Mesendoderm (in vitro differentiated cells): ENCODE data around the gene NOP10.
"Not testable (repeated sequence)": the region's sequence is repeated elsewhere in the genome, so short reads cannot be mapped to it uniquely, and the experiment has no call there.

Experiments used
- DNase-seq: peaks from one replicate; pipeline ENCODE4 v3.0.0; 2013
- H2AK5ac ChIP-seq: 2 replicates; pipeline ENCODE4 v1.6.1; 2013; ENCODE audit warnings: low read length, inconsistent platforms
- H2BK120ac ChIP-seq: 2 replicates; pipeline ENCODE4 v1.6.1; 2013; ENCODE audit warnings: low read depth, mild to moderate bottlenecking, low read length, moderate library complexity, mixed read lengths
- H2BK15ac ChIP-seq: replicated peaks from 2 replicates; pipeline ENCODE4 v1.6.1; 2013; ENCODE audit warnings: low read depth, mild to moderate bottlenecking, moderate library complexity
- H2BK5ac ChIP-seq: 2 replicates; pipeline ENCODE4 v1.6.1; 2013; ENCODE audit warnings: low read length, inconsistent platforms
- H3K18ac ChIP-seq: 2 replicates; pipeline ENCODE4 v1.6.1; 2013; ENCODE audit warnings: mild to moderate bottlenecking, low read length, mixed read lengths
- H3K23ac ChIP-seq: one replicate; pipeline ENCODE4 v1.6.1; 2013; ENCODE audit warnings: low read length
- H3K27ac ChIP-seq: 2 replicates; pipeline ENCODE4 v1.5.1; 2013; ENCODE audit warnings: low read depth, mild to moderate bottlenecking, inconsistent platforms, low read length, moderate library complexity
- H3K27me3 ChIP-seq: 2 replicates; pipeline ENCODE4 v1.6.1; 2013; ENCODE audit warnings: low read length, control low read depth, mild to moderate bottlenecking, inconsistent platforms; ENCODE audit not compliant: insufficient read depth, poor library complexity
- H3K36me3 ChIP-seq: 2 replicates; pipeline ENCODE4 v1.6.1; 2013; ENCODE audit warnings: low read length, inconsistent platforms; ENCODE audit not compliant: control insufficient read depth, insufficient read depth
- H3K4ac ChIP-seq: one replicate; pipeline ENCODE4 v1.6.1; 2013; ENCODE audit warnings: low read depth, mild to moderate bottlenecking, low read length, moderate library complexity
- H3K4me1 ChIP-seq: 2 replicates; pipeline ENCODE4 v1.6.1; 2013; ENCODE audit warnings: low read depth, low read length, inconsistent platforms; ENCODE audit not compliant: control insufficient read depth
- H3K4me2 ChIP-seq: 2 replicates; pipeline ENCODE4 v1.6.1; 2013; ENCODE audit warnings: low read length
- H3K4me3 ChIP-seq: 2 replicates; pipeline ENCODE4 v1.5.1; 2013; ENCODE audit warnings: mild to moderate bottlenecking, low read length
- H3K56ac ChIP-seq: one replicate; pipeline ENCODE4 v1.6.1; 2013; ENCODE audit warnings: low read length
- H3K79me1 ChIP-seq: 2 replicates; pipeline ENCODE4 v1.6.1; 2013; ENCODE audit warnings: low read length, inconsistent platforms
- H3K79me2 ChIP-seq: 2 replicates; pipeline ENCODE4 v1.6.1; 2013; ENCODE audit warnings: mild to moderate bottlenecking, low read length; ENCODE audit not compliant: control insufficient read depth, insufficient read depth
- H3K9ac ChIP-seq: 2 replicates; pipeline ENCODE4 v1.6.1; 2013; ENCODE audit warnings: low read length, inconsistent platforms
- H4K5ac ChIP-seq: one replicate; pipeline ENCODE4 v1.6.1; 2013; ENCODE audit warnings: low read length
- H4K8ac ChIP-seq: one replicate; pipeline ENCODE4 v1.6.1; 2013; ENCODE audit warnings: low read depth, mild to moderate bottlenecking, control low read depth, low read length, moderate library complexity
- WGBS: extraction: QIAGEN DNeasy Blood & Tissue Kit; methylation state at CpG from one replicate; pipeline ENCODE4 v1.1.7; 2013; ENCODE audit warnings: low lambda C conversion rate, missing lambda C conversion rate; ENCODE audit not compliant: insufficient coverage; ENCODE audit errors: extremely low coverage; 5-methylcytosine and 5-hydroxymethylcytosine counted together

The NOP10 gene

GRCh38 chr15:34348735-34349300, 5.9 kb upstream of the NOP10 start:
- Histone ChIP-seq H3K4me2 (no peak overlapping the region), H3K4me1 (no peaks in the 10 kb centered on the region), H3K56ac (no peak overlapping the region), H3K79me1 (no peaks in the 10 kb centered on the region), H3K79me2 (no peaks in the 10 kb centered on the region), H3K27me3 (no peaks in the 10 kb centered on the region), H3K23ac (no peak overlapping the region), H3K9ac (no peak overlapping the region), H3K18ac (no peak overlapping the region), H3K27ac (no peak overlapping the region), H3K36me3 (no peaks in the 10 kb centered on the region), H2AK5ac (no peak overlapping the region), H2BK5ac (no peak overlapping the region), H2BK120ac (no peak overlapping the region), H4K8ac (no peak overlapping the region), H2BK15ac (no peak overlapping the region), H4K5ac (no peak overlapping the region), H3K4ac (no peak overlapping the region), H3K4me3 (no peak overlapping the region)
- peak; percentile 45 for DNase-seq
- WGBS = no CpG with 5 or more reads among the region's 1 CpG

GRCh38 chr15:34347951-34348638, 5.2 kb upstream of the NOP10 start:
- H4K8ac ChIP-seq = no peak overlapping the region
- H2BK5ac ChIP-seq = no peak overlapping the region
- H3K27ac ChIP-seq = no peak overlapping the region
- no peaks in the 10 kb centered on the region for H3K36me3 ChIP-seq
- H2BK120ac ChIP-seq = no peak overlapping the region
- no peaks in the 10 kb centered on the region for H3K4me1 ChIP-seq
- no peak overlapping the region for H3K4ac ChIP-seq
- no peaks in the 10 kb centered on the region for H3K27me3 ChIP-seq
- no peak for DNase-seq
- H3K23ac ChIP-seq = no peak overlapping the region
- H2AK5ac ChIP-seq = no peak overlapping the region
- no peak overlapping the region for H2BK15ac ChIP-seq
- H3K4me2 ChIP-seq = no peak overlapping the region
- H3K56ac ChIP-seq = no peak overlapping the region
- WGBS = no CpG with 5 or more reads among the region's 13 CpGs
- no peaks in the 10 kb centered on the region for H3K79me1 ChIP-seq
- no peak overlapping the region for H3K18ac ChIP-seq
- H4K5ac ChIP-seq = no peak overlapping the region
- H3K9ac ChIP-seq = no peak overlapping the region
- no peak overlapping the region for H3K4me3 ChIP-seq
- no peaks in the 10 kb centered on the region for H3K79me2 ChIP-seq

- not testable (repeated sequence) for DNase-seq, H3K4me2 ChIP-seq, H4K8ac ChIP-seq, H3K36me3 ChIP-seq, H3K27me3 ChIP-seq, H2BK15ac ChIP-seq, H2BK5ac ChIP-seq, H2AK5ac ChIP-seq, H3K23ac ChIP-seq, H4K5ac ChIP-seq, H3K79me1 ChIP-seq, H3K4me1 ChIP-seq
- H2BK120ac ChIP-seq = peak overlapping the region; percentile 18
- peak overlapping the region; percentile 83 for H3K9ac ChIP-seq
- H3K4ac ChIP-seq = peak overlapping the region; percentile 59
- no CpG with 5 or more reads among the region's 26 CpGs for WGBS
- peak overlapping the region; percentile 77 for H3K27ac ChIP-seq
- H3K56ac ChIP-seq = peak overlapping the region; percentile 95
- H3K79me2 ChIP-seq = peaks cover 14% of the 10 kb centered on the region
- peak overlapping the region; percentile 78 for H3K18ac ChIP-seq
- H3K4me3 ChIP-seq = peak overlapping the region; percentile 70
Observed at GRCh38 chr15:34342213-34342736, 661 bp downstream of the NOP10 start.

GRCh38 chr15:34341381-34342212, 1.3 kb downstream of the NOP10 start:
- Histone ChIP-seq H3K27ac (no peak overlapping the region), H2BK120ac (no peak overlapping the region), H3K4ac (no peak overlapping the region), H3K79me2 (peaks cover 14% of the 10 kb centered on the region), H3K9ac (no peak overlapping the region), H3K18ac (no peak overlapping the region), H4K5ac (no peak overlapping the region), H3K4me1 (no peaks in the 10 kb centered on the region), H2AK5ac (no peak overlapping the region), H4K8ac (no peak overlapping the region), H3K36me3 (no peaks in the 10 kb centered on the region), H3K4me3 (no peak overlapping the region), H2BK15ac (no peak overlapping the region), H3K23ac (no peak overlapping the region), H3K4me2 (peak overlapping the region; percentile 0), H3K56ac (no peak overlapping the region), H3K27me3 (no peaks in the 10 kb centered on the region), H2BK5ac (no peak overlapping the region), H3K79me1 (peaks cover 2% of the 10 kb centered on the region)
- no peak for DNase-seq
- WGBS = no CpG with 5 or more reads among the region's 15 CpGs

- H4K8ac ChIP-seq = no peak overlapping the region
- no peak overlapping the region for H2BK5ac ChIP-seq
- no peaks in the 10 kb centered on the region for H3K4me1 ChIP-seq
- no peak overlapping the region for H3K4ac ChIP-seq
- no peak overlapping the region for H3K4me2 ChIP-seq
- no peak for DNase-seq
- H2BK120ac ChIP-seq = no peak overlapping the region
- H3K36me3 ChIP-seq = no peaks in the 10 kb centered on the region
- H3K27me3 ChIP-seq = no peaks in the 10 kb centered on the region
- no peak overlapping the region for H3K23ac ChIP-seq
- no peak overlapping the region for H3K9ac ChIP-seq
- no peak overlapping the region for H3K18ac ChIP-seq
- WGBS = no CpG with 5 or more reads among the region's 3 CpGs
- no peak overlapping the region for H4K5ac ChIP-seq
- H3K79me2 ChIP-seq = peaks cover 14% of the 10 kb centered on the region
- H3K27ac ChIP-seq = no peak overlapping the region
- no peak overlapping the region for H3K4me3 ChIP-seq
- H2BK15ac ChIP-seq = no peak overlapping the region
- no peak overlapping the region for H3K56ac ChIP-seq
- H2AK5ac ChIP-seq = no peak overlapping the region
- H3K79me1 ChIP-seq = peaks cover 2% of the 10 kb centered on the region
Observed at GRCh38 chr15:34339946-34340345, 3.0 kb downstream of the NOP10 start.
